NT2/D1 (cell line): ENCODE results near the gene DSCAML1.

Source experiments
- SUZ12 ChIP-seq: IDR thresholded peaks from 2 replicates; pipeline ENCODE4 v1.6.1; 2011; ENCODE audit not compliant: insufficient read length, insufficient read depth; ENCODE audit errors: extremely low read depth
- YY1 ChIP-seq: IDR thresholded peaks from 2 replicates; pipeline ENCODE4 v1.6.1; 2011; ENCODE audit not compliant: insufficient read length, insufficient read depth
- ZNF274 ChIP-seq: IDR thresholded peaks from 2 replicates; pipeline ENCODE4 v1.6.1; 2011; ENCODE audit warnings: mild to moderate bottlenecking, low read depth, low read length

- TF ChIP-seq SUZ12 (no peak), YY1 (no peak), ZNF274 (no peak)
Measured at GRCh38 chr11:117519590-117519989, 277.4 kb downstream of the DSCAML1 start.
